Astrocyte of the cerebellum (primary cell): ENCODE measurements around the gene EIF2B2.

Experiments used
- DNase-seq: peaks from one replicate; pipeline ENCODE4 v3.0.0-alpha.2; 2011; ENCODE audit warnings: low read depth
- H3K4me3 ChIP-seq: 2 replicates; pipeline ENCODE4 v1.5.1; 2011; ENCODE audit warnings: mild to moderate bottlenecking, low read depth, low read length, moderate library complexity
- in situ Hi-C: cut with HindIII; loops from 2 replicates; pipeline ENCODE4 v1.10.0; 2017; ENCODE audit warnings: low sequenced_read_pairs
- TF ChIP-seq, protein P1 (sequence below): IDR thresholded peaks from 2 replicates; pipeline ENCODE4 v1.5.1; 2012; ENCODE audit warnings: low read length, low read depth, moderate library complexity, mild to moderate bottlenecking; ENCODE audit errors: missing control alignments

The EIF2B2 gene

DNA sequence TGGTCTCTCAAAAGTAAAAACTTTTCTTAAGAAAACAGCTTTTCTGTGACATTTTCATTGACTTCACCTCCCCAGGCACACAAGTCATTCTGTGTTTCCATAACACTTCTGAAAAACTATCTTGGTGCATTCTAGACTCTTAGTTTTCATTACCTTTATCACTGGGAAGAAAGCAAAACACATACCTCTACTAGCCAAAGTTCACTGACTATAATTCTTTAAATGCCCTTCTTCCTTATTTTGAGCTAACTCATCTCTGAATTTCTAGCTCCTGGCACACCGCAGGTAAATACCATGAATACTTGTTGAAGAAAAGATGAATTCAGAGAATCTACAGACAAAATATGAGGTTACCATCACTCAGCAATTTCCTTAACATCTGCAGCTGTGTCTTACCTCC, 27.4 kb downstream of the EIF2B2 start:
- H3K4me3 ChIP-seq = no peak overlapping the region
- in situ Hi-C loops = no loop called here
- no peak for DNase-seq
- TF ChIP-seq, protein P1, sequence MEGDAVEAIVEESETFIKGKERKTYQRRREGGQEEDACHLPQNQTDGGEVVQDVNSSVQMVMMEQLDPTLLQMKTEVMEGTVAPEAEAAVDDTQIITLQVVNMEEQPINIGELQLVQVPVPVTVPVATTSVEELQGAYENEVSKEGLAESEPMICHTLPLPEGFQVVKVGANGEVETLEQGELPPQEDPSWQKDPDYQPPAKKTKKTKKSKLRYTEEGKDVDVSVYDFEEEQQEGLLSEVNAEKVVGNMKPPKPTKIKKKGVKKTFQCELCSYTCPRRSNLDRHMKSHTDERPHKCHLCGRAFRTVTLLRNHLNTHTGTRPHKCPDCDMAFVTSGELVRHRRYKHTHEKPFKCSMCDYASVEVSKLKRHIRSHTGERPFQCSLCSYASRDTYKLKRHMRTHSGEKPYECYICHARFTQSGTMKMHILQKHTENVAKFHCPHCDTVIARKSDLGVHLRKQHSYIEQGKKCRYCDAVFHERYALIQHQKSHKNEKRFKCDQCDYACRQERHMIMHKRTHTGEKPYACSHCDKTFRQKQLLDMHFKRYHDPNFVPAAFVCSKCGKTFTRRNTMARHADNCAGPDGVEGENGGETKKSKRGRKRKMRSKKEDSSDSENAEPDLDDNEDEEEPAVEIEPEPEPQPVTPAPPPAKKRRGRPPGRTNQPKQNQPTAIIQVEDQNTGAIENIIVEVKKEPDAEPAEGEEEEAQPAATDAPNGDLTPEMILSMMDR = no peak

DNA sequence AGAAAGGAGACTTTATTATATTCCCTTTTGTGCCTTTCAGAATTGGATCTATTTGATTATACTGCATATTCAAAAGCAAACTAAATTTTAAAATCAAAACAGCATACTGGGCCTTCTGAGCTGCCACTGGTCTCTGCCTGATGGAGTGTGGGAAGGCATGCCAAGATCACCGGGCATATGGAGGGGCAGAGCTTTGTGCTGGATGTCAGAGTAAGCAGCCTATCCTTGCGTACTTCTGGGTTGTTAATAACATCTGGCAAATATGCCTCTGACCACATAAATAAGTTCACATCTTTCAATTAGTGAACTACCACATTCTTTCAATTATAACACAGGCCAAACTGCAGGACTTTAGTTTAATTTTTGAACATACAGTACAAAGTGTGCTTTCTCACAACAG, 30.2 kb downstream of the EIF2B2 start:
- no peak for DNase-seq
- TF ChIP-seq, protein P1 = no peak
- in situ Hi-C loops = no loop called here
- H3K4me3 ChIP-seq = no peak overlapping the region

DNA sequence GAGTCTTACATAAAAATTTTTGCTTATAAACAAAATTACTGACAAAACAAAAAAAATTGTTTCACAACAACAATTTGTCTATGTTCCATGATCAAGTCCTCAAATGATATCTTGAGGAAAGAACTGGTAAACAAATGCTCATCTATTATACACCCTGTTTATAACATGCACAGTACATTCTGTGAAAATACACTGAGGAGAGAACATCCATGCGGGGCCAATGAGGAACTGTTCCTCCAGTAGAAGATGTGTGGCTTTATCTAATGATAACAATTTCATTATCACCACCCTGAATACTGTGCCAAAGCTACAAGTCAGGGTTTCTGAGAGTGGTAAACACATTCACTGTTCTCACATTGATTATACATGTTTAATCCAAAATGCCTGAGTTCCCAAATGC, 37.8 kb downstream of the EIF2B2 start:
- in situ Hi-C loops = loop anchor here (5.0 kb wide), 1 partner anchor 37 kb away; no protein-coding TSS in a partner anchor
- TF ChIP-seq, protein P1 = no peak
- H3K4me3 ChIP-seq = no peak overlapping the region
- DNase-seq = no peak

DNA sequence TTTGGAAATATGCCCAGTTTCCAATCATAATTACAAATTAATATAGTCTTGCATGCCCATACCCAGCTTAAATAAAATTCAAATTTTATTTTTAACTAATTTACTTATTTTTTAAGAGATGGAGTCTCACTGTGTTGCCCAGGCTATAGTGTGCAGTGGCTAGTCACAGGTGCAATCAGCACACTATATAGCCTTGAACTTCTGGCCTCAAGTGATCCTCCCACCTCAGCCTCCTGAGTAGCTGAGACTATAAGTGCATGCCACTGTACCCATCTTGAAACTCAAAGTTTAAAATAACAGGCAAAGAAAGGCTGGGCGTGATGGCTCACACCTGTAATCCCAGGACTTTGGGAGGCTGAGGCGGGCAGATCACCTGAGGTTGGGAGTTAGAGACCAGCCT, 38.2 kb downstream of the EIF2B2 start:
- H3K4me3 ChIP-seq = no peak overlapping the region
- TF ChIP-seq, protein P1 = no peak
- in situ Hi-C loops = loop anchor here (5.0 kb wide), 1 partner anchor 36 kb away; no protein-coding TSS in a partner anchor
- DNase-seq = no peak

DNA sequence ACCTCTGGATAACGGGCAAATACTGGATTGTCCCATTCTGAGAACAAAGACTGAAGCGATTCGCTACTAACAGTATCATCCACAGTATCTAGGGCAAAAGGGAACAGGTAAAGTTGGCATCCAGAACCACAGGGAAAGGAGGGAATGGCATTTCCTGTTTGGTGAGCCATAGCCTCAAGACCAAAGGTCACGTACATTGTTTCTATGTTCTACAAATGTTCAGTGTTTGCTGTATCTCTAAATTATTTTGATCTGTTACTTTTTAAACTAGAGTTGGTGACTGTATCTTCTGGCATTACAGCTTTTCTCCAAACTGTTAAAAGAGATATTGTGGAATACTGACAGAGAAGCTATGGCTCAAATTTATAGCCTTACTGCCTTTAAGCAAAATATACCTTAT, 38.9 kb downstream of the EIF2B2 start:
- H3K4me3 ChIP-seq = no peak overlapping the region
- DNase-seq = no peak
- in situ Hi-C loops = loop anchor here (5.0 kb wide), 1 partner anchor 36 kb away; no protein-coding TSS in a partner anchor
- TF ChIP-seq, protein P1 = no peak

DNA sequence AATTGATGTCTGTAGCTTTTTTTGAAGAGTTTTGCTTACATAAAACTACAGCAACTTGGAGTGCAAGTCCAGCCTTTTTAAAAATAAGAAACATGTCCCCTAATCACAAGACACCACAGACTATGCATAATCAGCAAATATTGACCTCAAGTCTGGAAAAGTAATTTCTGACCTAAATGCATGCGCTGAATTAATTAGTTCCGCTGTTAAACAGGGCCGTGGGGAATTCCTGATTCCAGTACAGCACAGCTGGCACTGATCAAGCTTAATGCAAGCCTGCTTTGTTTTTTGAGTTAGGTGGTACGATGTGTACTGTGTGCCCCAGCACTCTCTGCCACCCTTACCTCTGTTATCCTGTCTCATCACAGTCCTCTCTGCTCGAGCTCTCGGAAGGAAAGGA, 39.3 kb downstream of the EIF2B2 start:
- DNase-seq = peak; percentile 64
- in situ Hi-C loops = loop anchor here (5.0 kb wide), 1 partner anchor 35 kb away; no protein-coding TSS in a partner anchor
- TF ChIP-seq, protein P1 = no peak
- H3K4me3 ChIP-seq = no peak overlapping the region
